GM19043 (cell line): ENCODE results near the gene NCOA3.

Experiments used
- ATAC-seq: cut with Tn5 transposase; IDR thresholded peaks from one replicate; pipeline ENCODE4 v1.9.1; 2021; ENCODE audit warnings: low read depth; ENCODE audit not compliant: unreplicated experiment

NCOA3 gene

DNA sequence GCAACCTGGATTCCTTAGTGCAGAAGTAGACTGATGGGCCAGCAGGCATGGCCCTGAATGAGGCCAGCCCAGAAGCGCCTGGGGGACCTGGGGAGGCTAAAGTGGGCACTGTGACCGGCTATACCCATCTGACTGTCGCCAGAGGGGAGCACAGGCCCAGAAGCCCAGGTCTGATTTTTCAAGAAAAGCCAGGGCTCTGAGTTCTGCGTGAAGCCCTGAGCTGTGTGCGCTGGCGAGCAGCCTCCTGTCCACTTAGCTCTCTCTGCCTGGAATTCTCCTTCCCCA, 171.9 kb downstream of the NCOA3 start:
- ATAC-seq: no peak

DNA sequence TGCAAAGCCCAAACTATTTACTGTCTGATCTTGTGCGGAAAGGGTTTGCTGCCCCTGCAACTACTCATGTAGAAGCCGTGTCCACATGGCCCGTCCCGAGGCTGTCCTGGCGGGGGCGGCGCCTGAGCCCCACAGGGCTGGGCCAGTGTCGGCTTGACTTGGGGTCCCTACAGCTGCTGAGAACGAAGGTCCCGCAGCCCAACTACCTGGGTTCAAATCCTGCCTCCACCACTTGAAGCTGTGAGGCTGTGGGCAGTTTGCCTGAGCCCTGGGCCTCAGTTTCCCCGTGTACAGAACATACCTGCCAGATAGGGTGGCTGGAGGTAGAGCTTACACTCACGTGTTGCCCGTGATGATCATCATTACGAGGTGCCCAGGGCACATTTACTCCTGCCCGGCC, 172.5 kb downstream of the NCOA3 start:
- no peak for ATAC-seq

DNA sequence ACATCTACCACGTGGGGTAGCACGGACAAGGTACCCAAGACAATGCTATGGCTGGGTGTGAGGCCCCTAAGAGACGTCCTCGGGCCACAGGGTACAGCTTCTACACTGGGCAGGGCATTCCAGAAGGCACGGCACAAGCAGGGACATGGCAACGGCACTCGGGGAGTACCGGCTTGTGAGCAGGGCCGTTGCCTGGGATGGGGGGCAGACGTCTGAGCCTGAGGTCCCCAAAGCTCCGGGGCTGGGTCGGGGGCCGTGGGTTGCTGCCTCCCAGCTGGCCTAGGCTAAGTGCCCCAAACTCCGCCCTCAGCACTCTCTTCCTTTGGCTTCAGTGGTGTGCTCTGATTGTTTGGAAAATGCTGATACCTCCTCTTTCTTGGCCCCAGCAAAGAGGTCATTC, 173.0 kb downstream of the NCOA3 start:
- ATAC-seq: no peak

- ATAC-seq: no peak
Observed at GRCh38 chr20:47675190-47676142, 173.8 kb downstream of the NCOA3 start.

GRCh38 chr20:47676219-47676721, 174.6 kb downstream of the NCOA3 start:
- ATAC-seq: no peak

- ATAC-seq: no peak
Observed at GRCh38 chr20:47676912-47677634, 175.4 kb downstream of the NCOA3 start.

DNA sequence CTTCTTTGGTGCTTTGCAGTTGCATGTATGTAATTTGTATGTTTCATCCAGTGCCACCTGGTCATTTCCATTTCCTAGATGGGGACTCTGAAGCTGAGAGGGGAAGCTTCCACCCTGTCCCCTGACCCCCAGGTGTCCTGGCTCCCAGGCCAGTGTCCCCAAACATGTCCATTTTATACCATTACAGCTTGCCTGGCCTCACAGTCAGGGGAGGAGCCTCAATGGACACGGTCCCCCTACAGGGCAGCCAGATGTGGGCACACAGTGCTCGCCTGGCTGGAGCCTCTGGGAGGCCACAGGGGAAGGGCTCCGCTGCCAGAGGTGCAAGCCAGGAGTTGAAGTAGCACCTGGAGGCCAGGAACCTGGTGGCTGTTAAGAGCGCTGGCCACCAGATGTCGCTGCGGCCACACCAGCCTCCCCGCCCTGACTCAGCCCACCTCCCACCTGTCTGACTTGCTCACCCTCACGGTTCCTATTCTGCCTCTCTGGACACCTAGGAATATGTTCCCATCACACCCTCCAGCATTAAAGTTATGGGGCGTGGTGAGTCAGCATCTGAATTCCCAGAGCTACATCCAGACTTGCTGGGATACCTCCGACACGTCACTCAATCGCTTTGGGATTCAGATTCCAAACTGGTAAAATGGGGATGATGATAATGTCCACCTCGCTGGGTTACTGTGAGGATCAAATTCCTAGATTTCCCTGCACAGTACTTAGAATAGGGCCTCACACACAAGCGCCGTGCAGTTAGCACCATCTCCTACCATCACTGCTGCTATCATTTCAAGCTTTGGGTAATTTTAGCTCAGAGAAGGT, 176.2 kb downstream of the NCOA3 start:
- no peak for ATAC-seq

DNA sequence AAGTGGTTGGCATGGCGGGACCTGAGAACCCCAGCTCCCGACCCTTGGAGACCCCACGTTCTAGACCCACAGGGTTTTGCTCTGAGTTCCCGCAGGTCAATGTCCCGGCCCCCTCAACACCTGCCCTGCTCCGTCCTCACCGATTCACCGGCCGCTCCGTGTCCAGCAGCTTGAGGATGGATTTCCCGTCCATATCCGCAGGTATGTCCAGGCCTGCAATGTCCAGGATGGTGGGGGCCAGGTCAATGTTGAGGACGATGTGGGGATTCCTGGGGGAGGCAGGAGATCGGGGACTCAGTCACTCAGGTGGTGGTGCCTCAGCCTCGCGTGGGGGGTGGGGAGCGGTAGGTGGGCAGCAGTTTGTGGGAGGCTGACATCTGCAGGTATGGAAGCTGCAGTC, 176.8 kb downstream of the NCOA3 start:
- no peak for ATAC-seq

GRCh38 chr20:47679462-47679861, 177.8 kb downstream of the NCOA3 start:
- ATAC-seq: no peak

- no peak for ATAC-seq
Observed at GRCh38 chr20:47680804-47681529, 179.3 kb downstream of the NCOA3 start.

- ATAC-seq: no peak
Observed at GRCh38 chr20:47682028-47682783, 180.5 kb downstream of the NCOA3 start.

GRCh38 chr20:47682916-47683315, 181.2 kb downstream of the NCOA3 start:
- ATAC-seq: no peak

DNA sequence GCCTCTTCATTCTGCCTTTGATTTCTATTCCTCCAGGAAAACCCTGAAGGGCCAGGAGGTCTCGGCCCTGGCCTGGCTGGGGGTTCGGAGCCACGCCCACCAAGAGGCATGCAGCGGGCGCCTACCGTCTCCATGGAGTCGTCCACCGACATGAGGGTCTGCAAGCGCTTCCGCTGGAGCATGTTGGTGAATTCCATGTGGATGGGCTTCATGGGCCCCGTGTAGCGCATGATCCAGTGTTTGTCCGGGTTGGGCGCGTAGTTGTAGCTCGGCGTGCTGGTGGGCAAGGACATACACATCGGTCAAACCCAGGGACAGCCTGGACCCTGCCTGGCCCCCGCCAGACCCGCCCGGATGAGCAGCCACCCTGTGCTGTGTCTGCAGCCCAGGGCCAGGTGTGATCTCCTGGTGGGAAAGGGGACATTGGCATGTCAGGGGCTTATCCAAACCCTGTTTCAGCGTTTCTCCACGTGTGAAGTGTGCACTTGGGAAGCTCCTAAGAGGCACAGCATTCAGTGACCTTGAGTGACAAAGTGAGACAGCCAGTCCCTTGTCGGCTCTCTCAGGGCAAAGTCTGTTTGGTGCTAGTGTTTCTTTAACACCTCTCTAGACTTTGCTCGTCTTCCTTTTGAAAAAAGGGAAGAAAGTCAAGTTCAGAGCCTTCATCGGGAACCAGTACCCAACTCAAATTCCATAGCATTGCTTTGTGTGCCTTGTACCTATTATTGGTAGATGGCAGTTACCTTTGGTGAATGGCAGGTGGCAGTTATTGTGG, 182.8 kb downstream of the NCOA3 start:
- no peak for ATAC-seq

GRCh38 chr20:47686545-47686944, 184.9 kb downstream of the NCOA3 start:
- no peak for ATAC-seq

DNA sequence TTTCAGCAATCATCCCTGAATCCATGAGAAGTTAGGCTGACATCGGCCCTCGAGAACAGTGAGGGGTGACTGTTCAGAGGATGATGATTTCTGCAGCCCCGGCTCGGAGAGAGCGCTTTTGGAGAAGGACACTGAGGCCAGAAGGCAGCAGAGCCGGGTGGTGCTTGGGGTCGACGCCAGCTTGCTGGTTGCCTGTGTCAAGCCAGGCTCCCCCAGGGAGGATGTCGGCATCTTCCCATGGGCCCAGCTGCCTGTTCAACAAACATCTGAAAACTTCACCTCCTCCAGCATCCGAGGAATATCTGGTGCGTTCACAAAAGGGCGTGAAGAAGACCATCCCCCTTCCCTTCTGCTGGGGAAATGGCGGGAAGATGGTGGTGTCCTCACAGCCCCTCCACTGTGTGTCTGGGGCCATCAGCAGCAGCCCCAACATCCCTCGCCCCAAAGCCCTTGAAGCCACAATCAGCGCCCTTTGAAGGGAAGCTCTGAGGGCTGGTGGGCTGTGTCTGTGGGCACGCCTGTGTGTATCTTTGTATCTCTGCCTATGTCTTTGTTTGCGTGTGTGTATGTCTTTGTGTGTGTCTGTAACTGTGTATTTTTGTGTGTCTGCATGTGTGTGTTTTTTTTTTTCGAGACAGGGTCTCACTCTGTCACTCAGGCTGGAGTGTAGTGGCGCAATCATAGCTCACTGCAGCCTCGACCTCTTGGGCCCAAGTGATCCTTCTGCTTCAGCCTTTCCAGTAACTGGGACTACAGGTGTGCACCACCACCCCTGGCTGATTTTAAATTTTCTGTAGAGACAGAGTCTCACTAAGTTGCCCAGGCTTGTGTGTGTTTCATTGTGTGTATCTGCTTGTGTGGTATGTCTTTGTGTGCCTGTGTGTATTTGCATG, 185.7 kb downstream of the NCOA3 start:
- ATAC-seq: no peak

DNA sequence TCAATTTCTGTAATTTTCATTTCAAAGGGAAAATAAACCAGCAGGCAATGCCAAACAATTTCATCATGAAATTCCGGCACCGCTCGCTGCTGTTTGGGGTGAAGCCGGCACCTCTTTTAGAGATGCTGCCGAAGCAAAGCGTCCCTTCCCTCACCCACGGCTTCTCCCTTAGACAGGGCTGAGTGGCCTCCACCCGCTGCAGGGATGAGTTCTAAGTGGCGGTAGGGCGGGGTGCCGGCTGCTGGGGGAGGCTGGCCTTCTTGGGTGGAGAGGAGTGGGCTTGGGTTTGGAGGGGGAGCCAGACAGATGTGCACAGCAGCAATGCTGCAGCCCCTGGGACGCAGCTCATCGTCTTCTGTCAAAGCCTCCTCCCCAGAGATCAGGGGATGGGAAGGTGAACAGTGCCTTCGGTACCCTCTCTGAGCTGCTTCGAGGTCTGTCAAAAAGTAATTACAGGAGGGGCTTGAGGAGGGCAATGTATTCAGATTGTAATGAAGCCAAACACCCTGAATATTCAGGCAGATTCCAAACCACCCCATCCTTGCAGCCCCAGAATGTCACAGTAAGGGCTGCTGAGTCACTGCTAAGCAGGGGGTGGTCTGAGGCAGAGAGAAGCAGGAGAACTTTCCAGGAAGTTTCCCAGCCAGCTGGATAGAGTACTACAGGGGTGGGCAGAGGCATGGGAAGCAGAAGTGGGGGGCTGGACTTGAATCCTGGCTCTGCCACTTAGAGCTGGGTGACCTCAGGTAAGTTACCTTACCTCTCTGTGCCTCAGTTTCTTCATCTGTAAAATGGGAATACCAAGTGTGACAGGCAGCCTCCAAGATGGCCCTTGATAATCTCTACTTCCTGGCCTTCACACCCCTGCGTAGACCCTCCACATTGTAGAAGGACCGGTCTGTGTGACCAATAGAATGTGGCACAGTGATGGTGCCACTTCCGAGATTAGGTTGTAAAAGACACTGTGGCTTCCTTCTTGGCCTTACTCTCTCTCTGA, 187.0 kb downstream of the NCOA3 start:
- no peak for ATAC-seq

GRCh38 chr20:47689731-47690130, 188.0 kb downstream of the NCOA3 start:
- no peak for ATAC-seq
